Suppressor macrophage (primary cell): ENCODE results near the gene NUB1.
"Not testable (repeated sequence)": the region's sequence is repeated elsewhere in the genome, so short reads cannot be mapped to it uniquely, and the experiment has no call there.

ENCODE experiments used
- DNase-seq, 4 experiments: peaks; one replicate each; pipeline ENCODE4 v3.0.0-alpha.2; 2020 to 2022
- total RNA-seq, 17 experiments: gene quantifications; one replicate each; lab custom pipeline; 2026; ENCODE audit warnings: mixed read lengths in 6 of 17, inconsistent platforms in 3 of 17; lab: John Stamatoyannopoulos, UW

Gene NUB1, protein sequence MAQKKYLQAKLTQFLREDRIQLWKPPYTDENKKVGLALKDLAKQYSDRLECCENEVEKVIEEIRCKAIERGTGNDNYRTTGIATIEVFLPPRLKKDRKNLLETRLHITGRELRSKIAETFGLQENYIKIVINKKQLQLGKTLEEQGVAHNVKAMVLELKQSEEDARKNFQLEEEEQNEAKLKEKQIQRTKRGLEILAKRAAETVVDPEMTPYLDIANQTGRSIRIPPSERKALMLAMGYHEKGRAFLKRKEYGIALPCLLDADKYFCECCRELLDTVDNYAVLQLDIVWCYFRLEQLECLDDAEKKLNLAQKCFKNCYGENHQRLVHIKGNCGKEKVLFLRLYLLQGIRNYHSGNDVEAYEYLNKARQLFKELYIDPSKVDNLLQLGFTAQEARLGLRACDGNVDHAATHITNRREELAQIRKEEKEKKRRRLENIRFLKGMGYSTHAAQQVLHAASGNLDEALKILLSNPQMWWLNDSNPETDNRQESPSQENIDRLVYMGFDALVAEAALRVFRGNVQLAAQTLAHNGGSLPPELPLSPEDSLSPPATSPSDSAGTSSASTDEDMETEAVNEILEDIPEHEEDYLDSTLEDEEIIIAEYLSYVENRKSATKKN
- total RNA-seq = 43.4 to 359 (median 55.9) reads per million in 17 experiments

DNA sequence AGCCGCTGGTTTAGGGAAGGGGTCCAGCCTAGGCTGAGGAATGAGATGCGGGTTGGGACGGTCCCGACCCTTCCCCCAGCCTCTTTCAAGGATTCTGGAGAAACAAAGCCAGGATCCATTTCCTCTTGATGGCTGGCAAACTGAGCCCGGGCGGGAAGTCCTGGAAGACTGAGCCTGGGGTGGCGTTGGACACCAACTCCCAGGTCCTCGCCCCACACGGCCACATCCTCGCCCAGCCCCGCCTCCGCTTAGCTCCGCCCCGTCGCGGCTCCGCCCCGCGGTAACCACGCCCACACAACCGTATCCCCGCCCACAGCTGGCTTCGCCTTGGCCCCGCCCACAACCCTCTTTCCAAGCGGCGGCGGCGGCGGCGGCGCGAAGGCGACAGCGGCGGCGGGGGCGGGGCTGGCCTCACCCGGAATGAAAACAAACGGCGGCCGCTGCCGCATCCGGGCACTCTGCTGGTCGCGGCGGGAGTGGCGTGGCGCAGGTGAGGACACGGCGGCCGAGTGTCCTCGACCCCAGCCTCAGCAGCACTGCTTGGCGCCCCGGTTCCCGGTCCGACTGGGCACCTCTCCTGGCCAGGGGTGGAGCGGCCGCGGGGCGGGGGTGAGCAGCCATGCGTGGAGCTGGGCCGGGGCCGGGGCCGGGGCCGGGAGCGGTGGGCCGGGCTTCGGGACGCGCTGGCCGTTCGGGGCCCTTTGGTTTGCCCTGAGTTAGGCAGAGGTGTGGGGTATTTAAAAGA lies at the start of gene NUB1:
TSS of gene NUB1 (plus strand) at position 456 of the 745 bp plus-strand sequence. CDS start 3,538 bp downstream, outside the sequence.
- DNase-seq = peak; percentile 94 to 99 (median 97)

DNA sequence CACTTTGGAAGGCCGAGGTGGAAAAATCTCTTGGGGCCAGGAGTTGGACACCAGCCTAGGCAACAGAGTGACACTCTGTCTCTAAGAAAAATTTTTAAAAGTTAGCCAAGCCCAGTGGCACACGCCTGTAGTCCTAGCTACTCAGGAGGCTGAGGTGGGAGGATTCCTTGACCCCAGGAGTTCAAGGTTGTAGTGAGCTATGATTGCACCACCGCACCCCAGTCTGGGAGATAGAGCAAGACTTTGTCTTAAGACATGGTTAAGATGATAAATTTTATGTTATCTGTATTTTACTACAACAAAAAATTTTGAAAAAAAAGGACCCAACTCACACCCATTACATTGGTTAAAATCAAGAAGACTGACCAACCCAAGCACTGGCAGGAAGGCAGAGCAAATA lies 48.8 kb upstream of the NUB1 start:
- DNase-seq = no peak

DNA sequence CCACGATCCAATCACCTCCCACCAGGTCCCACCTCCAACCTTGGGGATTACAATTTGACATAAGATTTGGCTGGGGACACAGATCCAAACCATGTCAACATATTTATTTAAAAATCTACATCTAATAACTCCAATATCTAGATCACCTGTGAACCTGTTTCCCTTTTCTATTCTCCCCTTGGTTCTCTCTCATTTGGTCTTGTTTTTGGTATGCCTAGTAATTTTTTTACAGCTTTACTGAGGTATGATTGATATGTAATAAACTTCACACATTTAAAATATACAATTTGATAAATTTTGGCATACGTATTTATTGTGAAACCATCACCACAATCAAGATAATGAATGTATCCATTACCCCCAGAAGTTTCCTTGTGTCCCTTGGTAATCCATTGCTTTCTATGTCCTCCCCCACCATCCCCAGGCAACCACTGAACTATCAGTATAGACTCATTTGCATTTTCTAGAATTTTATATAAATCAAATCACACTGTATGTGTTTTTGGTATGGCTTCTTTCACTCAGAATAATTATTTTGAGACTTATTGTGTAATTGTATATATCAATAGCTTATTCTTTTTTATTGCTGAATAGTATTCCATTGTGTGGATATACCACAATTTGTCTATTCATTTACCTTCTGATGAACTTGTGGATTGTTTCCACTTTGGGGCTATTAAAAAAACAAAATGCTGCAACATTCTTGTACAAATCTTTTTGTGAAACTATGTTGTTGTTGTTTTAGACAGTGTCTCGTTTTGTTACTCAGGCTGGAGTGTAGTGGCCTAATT lies 45.2 kb upstream of the NUB1 start:
- no peak for DNase-seq

DNA sequence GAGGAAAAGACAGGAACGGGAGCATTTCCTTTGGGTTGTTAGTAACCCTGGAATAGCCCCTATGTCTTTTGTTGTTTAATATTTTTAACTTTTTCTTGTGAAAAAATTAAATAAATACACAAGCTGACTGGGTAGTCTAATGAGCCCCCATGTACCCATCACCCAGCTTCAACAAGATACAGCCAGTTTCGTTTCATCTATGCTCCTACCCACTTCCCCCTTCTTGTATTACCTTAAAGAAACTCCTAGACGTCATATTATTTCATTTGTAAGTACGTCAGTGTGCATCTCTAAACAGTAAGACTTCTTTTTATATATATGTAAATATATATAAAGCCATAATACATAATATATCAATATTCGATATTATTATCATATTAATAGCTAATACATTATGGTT lies 42.8 kb upstream of the NUB1 start:
- DNase-seq = peak in 1 of 4 experiments; percentile 18

DNA sequence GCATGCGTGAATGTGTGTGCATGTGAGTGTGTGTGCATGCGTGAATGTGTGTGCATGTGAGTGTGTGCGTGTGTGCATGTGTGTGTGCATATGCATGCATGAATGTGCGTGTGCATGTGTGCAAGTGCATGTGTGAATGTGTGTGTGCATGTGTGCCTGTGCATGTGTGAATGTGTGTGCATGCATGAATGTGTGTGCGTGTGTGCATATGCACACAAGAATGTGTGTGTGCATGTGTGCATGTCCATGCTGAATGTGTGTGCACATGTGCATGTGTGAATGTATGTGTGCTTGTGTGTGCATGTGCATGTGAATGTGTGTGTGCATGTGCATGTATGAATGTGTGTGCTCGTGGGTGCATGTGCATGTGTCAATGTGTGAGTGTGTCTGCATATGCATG lies 42.1 kb upstream of the NUB1 start:
- DNase-seq = no peak

DNA sequence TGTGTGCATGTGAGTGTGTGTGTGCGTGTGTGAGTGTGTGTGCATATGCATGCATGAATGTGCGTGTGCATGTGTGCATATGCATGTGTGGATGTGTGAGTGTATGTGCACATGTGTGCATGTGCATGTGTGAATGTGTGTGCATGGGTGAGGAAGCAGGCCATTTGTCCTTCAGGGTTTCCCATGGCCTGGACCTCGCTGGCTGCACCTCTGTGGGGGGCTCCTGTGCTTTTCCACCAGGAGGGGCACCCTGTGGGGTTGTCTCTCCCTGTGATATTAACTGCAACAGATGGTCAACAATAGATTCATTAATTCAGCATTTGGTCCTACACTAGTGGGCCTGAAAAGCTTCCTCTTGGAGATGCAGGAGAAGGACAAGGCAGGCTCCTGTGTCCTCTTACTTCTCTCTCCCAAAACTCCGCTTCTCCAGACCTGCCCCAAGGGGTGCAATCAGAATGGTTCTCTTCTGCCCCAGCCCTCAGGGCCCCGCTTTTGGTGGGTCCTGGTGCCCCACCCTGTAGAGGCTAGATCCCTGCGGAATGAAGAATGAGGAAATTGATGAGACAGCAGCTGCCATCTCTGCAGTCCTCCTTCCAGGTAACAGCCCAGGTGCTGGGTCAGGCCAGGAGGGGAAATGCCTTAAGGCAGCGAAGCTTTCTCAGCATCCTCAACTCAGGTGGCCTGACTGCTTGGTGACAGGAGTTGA lies 41.5 kb upstream of the NUB1 start:
- no peak for DNase-seq

DNA sequence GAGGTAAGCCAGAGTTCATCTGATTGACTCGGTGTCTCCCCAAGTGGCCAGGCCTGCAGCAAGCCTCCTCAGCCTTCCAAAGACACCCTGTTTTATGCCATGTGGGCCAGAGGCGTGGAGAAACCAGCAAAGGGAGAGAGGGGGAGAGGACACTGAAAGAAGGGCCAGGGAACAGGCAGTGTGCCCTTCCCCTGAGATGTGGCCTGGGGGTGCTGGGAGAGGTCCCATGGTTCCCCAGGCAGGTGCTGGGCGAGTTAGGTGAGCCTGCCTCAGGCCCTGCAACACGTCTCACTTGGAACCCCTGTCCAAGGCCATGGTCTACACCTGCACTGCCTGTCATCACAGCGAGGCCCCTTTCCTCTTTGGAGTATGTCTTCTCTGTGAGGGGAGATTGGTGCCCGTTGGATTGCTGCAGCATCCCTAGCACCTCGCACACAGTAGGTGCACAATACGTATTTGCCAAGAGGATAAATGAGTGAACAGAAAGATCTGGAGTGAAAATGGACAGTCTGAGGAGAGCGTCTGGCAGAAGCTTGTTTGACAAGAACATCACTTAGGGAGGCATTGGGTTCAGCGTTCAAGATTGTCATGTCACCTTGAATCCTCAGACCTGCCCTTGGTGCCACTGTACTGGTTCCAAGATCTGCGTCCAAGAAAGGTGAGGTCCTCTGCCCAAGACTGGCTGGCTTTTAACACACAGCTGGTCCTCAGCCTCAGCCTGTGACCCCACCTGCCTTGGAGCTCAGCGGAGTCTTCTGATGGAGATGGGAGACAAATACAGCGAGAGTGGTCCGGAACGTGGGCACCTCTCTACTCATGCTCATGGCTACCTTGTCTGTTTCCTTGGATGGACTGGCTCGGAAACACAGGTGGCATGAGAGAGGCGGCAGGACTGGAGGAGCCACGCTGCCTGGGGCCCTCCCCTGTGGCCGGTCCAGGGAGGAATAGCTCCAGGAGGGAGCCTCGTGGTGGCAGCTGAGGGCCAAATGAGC lies 39.8 kb upstream of the NUB1 start:
- DNase-seq = no peak

DNA sequence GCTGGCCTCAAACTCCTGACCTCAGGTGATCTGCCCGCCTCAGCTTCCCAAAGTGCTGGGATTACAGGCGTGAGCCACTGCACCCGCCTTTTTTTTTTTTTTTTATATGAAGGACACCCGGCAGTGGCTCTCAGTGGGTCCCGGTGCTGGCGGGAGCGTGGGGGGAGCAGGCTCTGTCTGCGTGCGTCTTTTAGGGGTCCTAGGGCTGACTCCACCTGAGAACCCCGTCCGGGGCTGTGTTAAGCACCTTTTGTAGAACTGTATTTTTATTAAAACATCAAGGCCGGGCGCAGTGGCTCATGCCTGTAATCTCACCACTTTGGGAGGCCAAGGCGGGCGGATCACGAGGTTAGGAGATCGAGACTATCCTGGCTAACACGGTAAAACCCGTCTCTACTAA lies 37.4 kb upstream of the NUB1 start:
- DNase-seq = not testable (repeated sequence)

DNA sequence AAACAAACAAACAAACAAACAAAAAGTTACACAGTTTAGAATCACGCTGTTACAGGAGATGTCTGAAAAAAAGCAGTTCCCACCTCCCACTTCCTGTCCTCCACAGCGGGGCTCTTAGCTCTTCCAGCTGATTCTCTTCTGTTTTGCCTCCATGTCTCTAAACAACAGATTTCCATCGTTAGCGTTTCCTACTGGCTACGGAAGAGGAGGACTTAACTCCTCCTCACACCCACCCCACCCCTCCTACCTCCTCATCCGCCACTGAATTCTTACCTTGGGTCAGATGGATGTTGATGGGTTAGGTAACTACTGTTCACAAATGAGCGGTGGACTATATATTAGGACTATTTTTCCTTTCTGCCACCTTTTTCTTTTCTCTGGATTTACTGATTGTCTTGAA lies 36.8 kb upstream of the NUB1 start:
- no peak for DNase-seq

DNA sequence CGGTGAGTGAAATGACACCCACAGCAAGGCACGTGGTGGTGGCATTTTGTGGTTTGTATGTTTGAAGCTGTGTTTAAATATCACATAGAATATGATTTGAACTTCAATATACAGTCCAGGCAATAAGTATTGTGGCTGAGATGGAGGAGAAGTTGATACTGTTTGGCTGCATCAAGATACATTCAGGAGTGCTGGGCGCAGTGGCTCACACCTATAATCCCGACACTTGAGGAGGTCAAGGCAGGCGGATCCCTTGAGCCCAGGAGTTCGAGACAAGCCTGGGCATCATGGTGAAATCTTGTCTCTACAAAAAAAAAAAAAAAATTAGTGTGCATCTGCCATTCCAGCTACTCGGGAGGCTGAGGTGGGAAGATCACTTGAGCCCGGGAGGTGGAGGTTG lies 35.2 kb upstream of the NUB1 start:
- no peak for DNase-seq

DNA sequence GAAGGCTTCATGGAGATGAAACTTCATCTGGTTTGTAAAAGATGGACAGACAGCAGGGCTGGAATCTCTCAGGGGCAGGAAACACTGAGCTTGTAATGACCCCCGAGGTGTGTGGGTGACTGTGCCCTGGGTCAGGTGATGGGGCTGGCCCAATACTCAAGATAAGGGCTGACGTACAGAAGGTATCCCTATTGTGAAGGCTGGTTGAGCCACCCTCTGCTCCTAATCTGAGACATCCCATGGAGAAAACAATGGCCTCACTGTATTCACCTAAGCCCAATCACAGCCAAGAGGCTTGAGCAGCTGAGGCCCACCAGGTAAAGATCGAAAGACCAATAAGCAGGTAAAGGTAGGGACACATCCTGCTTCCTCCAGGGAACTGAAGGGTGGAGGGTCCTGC lies 34.8 kb upstream of the NUB1 start:
- no peak for DNase-seq

DNA sequence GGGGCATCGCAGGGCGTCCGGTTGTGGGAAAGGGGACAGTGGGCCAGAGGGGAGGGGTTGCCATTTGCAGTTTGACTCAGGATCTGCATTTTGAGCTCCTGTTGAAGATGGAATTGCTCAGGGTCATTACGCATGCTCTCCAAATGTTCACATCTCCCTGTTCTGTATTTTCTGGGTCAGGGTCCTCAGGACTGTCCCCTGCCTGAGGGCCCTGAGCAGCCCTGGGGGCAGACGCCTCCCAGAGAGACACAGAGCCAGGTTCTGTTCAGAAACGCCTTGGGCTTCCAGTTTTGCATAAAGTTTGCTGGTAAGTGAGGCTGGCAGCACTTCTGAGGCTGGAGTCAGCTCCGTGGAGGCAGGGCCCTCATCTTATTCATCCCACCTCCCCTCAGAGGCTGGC lies 34.1 kb upstream of the NUB1 start:
- no peak for DNase-seq

DNA sequence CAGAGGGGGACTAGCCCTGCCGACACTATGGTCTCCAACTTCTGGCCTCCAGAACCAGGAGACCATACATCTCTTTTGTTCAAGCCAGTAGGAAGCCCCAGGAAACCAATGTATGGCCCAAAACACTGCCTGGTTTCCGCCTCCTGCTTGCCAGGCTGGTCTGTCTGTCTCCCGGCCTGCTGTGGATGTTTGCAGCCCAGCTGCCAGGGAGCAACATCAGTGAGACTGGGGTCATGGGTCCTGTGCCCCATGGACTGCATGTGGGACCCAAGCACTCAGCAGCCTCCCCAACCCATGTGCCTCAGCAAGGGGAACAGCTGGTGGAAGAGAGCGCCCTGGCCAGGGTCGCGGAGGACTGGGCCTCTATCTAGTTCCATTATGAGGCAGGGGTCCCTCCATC lies 33.4 kb upstream of the NUB1 start:
- DNase-seq = no peak

DNA sequence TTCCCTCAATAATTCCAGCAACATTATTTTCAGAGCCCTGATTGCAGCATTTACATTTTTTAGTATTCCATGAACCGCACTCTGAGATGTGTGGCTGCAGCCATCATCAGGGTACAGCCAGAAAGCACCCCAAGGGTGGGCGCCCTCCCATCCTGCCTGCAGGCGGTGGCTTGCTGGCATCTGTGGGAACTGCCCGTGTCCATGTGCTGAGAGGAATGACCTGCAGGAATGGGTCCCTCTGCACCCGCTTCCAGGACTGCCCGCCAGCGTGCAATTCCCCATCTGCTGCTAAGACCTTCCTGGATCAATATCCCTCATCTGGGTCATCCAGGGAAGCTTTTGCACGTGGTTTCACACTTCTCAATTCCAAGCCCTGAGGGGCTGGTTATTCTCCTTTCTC lies 32.8 kb upstream of the NUB1 start:
- DNase-seq = no peak

DNA sequence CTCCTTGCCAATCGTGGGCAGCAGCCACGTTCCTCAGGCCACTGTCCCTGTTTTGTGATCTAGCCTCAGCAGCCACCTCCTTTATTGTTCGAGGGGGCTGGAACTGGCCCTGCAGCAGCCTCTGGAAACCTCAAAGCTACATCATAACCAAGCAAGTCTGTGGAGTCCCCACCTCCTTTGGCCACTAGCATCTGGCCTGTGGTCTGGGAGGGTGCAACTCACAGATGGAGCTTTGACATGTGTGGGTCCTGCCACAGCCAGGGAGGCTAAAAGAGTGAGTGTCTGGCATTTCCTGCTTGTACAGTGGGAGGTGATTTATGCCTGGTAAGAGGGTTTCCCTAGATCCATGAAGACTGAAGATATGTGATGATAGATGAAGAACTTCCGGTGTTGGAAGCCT lies 32.3 kb upstream of the NUB1 start:
- DNase-seq = no peak

DNA sequence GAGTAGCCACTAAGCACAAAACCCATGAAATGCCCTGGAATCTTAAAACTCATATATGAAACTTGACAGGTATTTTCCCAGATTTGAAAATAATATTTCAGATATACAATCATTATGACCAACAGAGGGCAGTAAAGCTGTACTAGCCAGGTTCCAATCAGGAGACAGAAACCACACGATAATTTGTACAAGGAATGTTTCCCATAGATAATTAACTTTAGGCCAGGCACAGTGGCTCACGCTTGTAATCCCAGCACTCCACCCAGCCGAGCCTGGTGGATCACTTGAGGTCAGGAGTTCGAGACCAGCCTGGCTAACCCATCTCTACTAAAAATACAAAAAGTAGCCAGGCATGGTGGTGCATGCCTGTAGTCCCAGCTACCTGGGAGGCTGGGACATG lies 31.0 kb upstream of the NUB1 start:
- peak in 3 of 4 experiments; percentile 24 to 62 (median 42) for DNase-seq

DNA sequence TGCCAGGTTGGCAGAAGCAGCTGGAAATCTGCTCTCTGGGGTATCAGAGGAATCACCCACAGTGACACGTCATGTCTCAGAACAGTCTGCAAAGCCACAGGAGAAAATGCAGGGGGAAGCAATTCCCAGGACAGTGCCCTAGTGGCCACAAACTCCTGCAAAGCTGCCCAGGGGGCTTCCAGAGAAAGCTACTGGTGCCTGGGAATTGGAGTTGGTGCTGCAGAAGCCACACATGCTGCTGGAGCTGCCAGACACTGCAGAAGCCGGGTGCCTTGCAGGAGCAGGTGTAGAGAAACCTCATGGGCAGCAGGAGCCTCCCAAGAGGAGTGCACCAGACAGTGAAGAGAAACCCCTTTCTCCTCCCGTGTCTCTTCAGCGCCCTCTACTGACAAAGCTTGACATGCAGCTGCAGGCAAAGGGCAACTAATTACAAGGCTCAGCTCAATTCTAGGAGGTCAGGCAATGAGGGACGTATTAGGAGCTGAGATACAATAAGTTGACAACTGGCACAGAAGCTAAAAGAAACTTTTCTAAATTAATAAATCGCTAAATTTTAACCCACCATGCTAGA lies 30.2 kb upstream of the NUB1 start:
- peak; percentile 15 to 35 (median 30) for DNase-seq

DNA sequence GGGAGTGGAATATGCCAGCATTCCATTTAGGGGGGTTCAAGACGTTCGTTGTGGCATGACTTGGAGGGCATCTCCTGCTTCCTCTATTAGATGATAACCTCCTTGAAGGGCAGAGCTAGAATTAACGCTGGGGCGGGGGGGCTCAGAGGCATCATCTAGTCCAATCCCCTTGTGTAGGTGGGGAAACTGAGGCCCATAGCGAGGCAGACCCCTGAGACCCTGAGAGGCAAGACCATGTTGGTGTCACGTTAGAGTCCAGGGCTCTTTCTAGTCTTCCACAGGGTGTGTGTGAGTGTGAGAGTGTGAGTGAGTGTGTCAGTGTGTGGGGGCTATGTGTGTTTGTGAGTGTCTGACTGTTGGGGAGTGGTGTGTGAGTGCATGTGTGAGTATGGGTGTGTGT lies 29.3 kb upstream of the NUB1 start:
- DNase-seq = no peak

DNA sequence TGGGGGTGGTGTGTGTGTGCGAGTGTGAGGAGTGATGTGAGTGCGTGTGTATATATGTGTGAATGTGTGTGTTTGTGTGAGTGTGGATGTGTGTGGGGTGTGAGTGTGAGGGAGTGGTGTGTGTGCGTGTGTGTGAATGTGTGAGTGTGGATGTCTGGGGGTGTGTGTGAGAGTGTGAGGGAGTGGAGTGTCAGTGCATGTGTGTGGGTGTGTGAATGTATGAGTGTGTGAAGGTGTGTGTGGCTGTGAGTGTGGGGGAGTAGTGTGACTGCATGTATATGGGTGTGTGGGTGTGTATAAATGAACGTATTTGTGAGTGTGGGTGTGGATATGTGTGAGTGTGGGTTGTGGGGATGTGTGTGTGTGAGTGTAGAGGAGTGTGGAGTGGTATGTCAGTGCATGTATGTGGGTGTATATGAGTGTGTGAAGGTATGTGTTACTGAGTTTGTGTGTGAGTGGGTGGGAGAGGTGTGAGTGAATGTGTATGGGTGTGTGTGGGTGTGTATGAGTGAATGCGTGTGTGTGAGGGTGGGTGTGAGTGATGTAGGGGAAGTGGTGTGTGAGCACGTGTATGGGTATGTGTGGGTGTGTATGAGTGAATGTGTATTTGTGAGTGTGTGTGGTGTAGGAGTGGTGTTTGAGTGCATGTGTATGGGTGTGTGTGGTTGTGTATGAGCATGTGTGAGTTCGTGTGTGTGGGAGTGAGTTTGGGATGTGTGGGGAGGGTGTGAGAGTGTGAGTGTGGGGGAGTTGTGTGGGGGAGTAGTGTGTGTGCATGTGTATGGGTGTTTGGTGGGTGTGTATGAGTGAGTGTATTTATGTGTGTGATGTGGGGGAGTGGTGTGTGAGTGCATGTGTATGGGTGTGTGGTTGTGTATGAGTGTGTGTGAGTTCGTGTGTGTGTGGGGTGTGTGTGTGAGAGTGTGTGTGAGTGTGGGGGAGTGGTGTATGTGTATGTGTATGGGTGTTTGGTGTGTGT lies 28.5 kb upstream of the NUB1 start:
- DNase-seq = no peak
